Liver (tissue), 9 donors: Measurements from ENCODE around the gene SORBS2. TPM values are rescaled to one million over a fixed set of nuclear protein-coding genes. Genes with fewer than 3 reads are reported as not detected.

ENCODE experiments used
- DNase-seq: peaks from one replicate; pipeline ENCODE4 v3.0.0-alpha.2; 2017; ENCODE audit warnings: low spot score
- H3K27ac ChIP-seq, 2 donors: one replicate each; pipeline ENCODE4 v1.7.0; 2013; ENCODE audit warnings: inconsistent platforms in 2 of 2, low read length in 2 of 2, control low read depth in 1 of 2, low read depth in 1 of 2, mild to moderate bottlenecking in 1 of 2
- H3K27me3 ChIP-seq, 4 donors: one replicate each; pipeline versions ENCODE4 v1.6.1 to v1.7.0; 2013; ENCODE audit warnings: low read length in 3 of 4, inconsistent platforms in 1 of 4, mild to moderate bottlenecking in 1 of 4, moderate library complexity in 1 of 4; ENCODE audit not compliant: control insufficient read depth in 4 of 4, insufficient read depth in 4 of 4
- H3K36me3 ChIP-seq, 4 donors: one replicate each; pipeline versions ENCODE4 v1.6.1 to v1.7.0; 2013; ENCODE audit warnings: low read length in 3 of 4, mild to moderate bottlenecking in 3 of 4, low read depth in 1 of 4, moderate library complexity in 1 of 4; ENCODE audit not compliant: control insufficient read depth in 4 of 4, insufficient read depth in 3 of 4
- H3K4me1 ChIP-seq, 4 donors: one replicate each; pipeline versions ENCODE4 v1.6.1 to v1.7.0; 2013; ENCODE audit warnings: low read length in 3 of 4, mild to moderate bottlenecking in 3 of 4, moderate library complexity in 1 of 4; ENCODE audit not compliant: control insufficient read depth in 4 of 4, insufficient read depth in 4 of 4
- H3K4me3 ChIP-seq, 3 donors: one replicate each; pipeline versions ENCODE4 v1.6.1 to v1.7.0; 2013; ENCODE audit warnings: low read length in 3 of 3, control low read depth in 1 of 3, low read depth in 1 of 3, mild to moderate bottlenecking in 1 of 3
- H3K9ac ChIP-seq, 2 donors: one replicate each; pipeline ENCODE4 v1.7.0; 2013; ENCODE audit warnings: low read length in 2 of 2, mild to moderate bottlenecking in 2 of 2, moderate library complexity in 2 of 2, control low read depth in 1 of 2, low read depth in 1 of 2
- H3K9me3 ChIP-seq, 4 donors: one replicate each; pipeline versions ENCODE4 v1.6.1 to v1.7.0; 2013; ENCODE audit warnings: low read length in 3 of 4; ENCODE audit not compliant: control insufficient read depth in 4 of 4
- ATF3 ChIP-seq: IDR thresholded peaks from 2 replicates; pipeline ENCODE4 v1.6.1; 2016; ENCODE audit warnings: antibody characterized with exemption
- CTCF ChIP-seq: fragments of 150-350 bp; IDR thresholded peaks from 2 replicates; pipeline ENCODE4 v1.5.1; 2017; ENCODE audit warnings: improper control_type of control experiment, low read depth, low read length; ENCODE audit not compliant: missing input control
- EGR1 ChIP-seq, 2 donors: IDR thresholded peaks; 2 replicates each; pipeline ENCODE4 v1.6.1; 2016 to 2018; ENCODE audit warnings: antibody characterized with exemption in 2 of 2, low read depth in 2 of 2
- FOXA1 ChIP-seq: IDR thresholded peaks from 2 replicates; pipeline ENCODE4 v1.6.1; 2016; ENCODE audit warnings: antibody characterized with exemption
- GABPA ChIP-seq, 2 donors: IDR thresholded peaks in 1 of 2; conservative IDR thresholded peaks in 1 of 2; 2 replicates each; pipeline ENCODE4 v1.6.1; 2016; ENCODE audit warnings: antibody characterized with exemption in 2 of 2, mild to moderate bottlenecking in 1 of 2, moderate library complexity in 1 of 2
- HNF4A ChIP-seq, 2 donors: conservative IDR thresholded peaks; 2 replicates each; pipeline ENCODE4 v1.6.1; 2016; ENCODE audit warnings: antibody characterized with exemption in 2 of 2, mild to moderate bottlenecking in 2 of 2
- HNF4G ChIP-seq: IDR thresholded peaks from 2 replicates; pipeline ENCODE4 v1.6.1; 2016; ENCODE audit warnings: antibody characterized with exemption
- JUND ChIP-seq, 2 donors: IDR thresholded peaks; 2 replicates each; pipeline ENCODE4 v1.6.1; 2016; ENCODE audit warnings: antibody characterized with exemption in 2 of 2
- MAX ChIP-seq: IDR thresholded peaks from 2 replicates; pipeline ENCODE4 v1.6.1; 2016; ENCODE audit warnings: antibody characterized with exemption
- NR2F2 ChIP-seq: IDR thresholded peaks from 2 replicates; pipeline ENCODE4 v1.6.1; 2016; ENCODE audit warnings: antibody characterized with exemption
- RAD21 ChIP-seq, 2 donors: IDR thresholded peaks; 2 replicates each; pipeline ENCODE4 v1.6.1; 2016; ENCODE audit warnings: antibody characterized with exemption in 2 of 2, mild to moderate bottlenecking in 2 of 2
- REST ChIP-seq: IDR thresholded peaks from 2 replicates; pipeline ENCODE4 v1.6.1; 2016; ENCODE audit warnings: antibody characterized with exemption, mild to moderate bottlenecking
- RXRA ChIP-seq, 2 donors: IDR thresholded peaks; 2 replicates each; pipeline ENCODE4 v1.6.1; 2017 to 2018; ENCODE audit warnings: antibody characterized with exemption in 2 of 2, mild to moderate bottlenecking in 1 of 2
- SP1 ChIP-seq: IDR thresholded peaks from 2 replicates; pipeline ENCODE4 v1.6.1; 2018; ENCODE audit warnings: antibody characterized with exemption, mild to moderate bottlenecking
- YY1 ChIP-seq: IDR thresholded peaks from 2 replicates; pipeline ENCODE4 v1.6.1; 2016; ENCODE audit warnings: antibody characterized with exemption, mild to moderate bottlenecking
- ZBTB33 ChIP-seq: IDR thresholded peaks from 2 replicates; pipeline ENCODE4 v1.6.1; 2016; ENCODE audit warnings: antibody characterized with exemption
- WGBS: extraction: QIAGEN DNeasy Blood & Tissue Kit; methylation state at CpG from one replicate; pipeline ENCODE4 v1.1.7; 2013; 5-methylcytosine and 5-hydroxymethylcytosine counted together
- polyA plus RNA-seq, 2 donors: library from polyadenylated mRNA; stranded (reverse) in 1 of 2; unstranded in 1 of 2; fragments of 200-250 nt in 1 of 2; fragments of >200 nt in 1 of 2; fragmentation: Nextera tagmentation in 1 of 2; extraction: Ambion mirVana in 1 of 2; gene quantifications; one replicate each; pipeline versions ENCODE4 v1.2.1 to v1.2.3, GENCODE V29; 2013 to 2015
- total RNA-seq, 2 donors: library from RNA; depleted of rRNA; stranded (reverse); fragments of >200 nt; gene quantifications; one replicate each; pipeline ENCODE4 v1.2.3, GENCODE V29; 2014
- donor health status: healthy.
- donor health status: healthy.
- donor health status: healthy.
- donor health status: healthy.
- donor health status: healthy.

SORBS2 gene
- total and polyA plus RNA-seq, 4 donors: 23.3 to 136 (median 59.6) TPM

- H3K4me3 ChIP-seq: no peak overlapping the region
- H3K27ac ChIP-seq: peak overlapping the region in 1 of 2 donors; percentile 7
- TF ChIP-seq RXRA (IDR thresholded peaks at IDR 0.05) (no peak), RAD21 (IDR thresholded peaks at IDR 0.05) (peak in 1 of 2 donors; percentile 16)
- H3K27me3 ChIP-seq: no peaks in the 10 kb centered on the region
- peaks cover 0 to 8% (median 1%) of the 10 kb centered on the region in 4 donors for H3K36me3 ChIP-seq
- no peak overlapping the region for H3K9ac ChIP-seq
- H3K9me3 ChIP-seq: no peaks in the 10 kb centered on the region
- peaks cover 2 to 66% (median 35%) of the 10 kb centered on the region in 4 donors for H3K4me1 ChIP-seq
- no peak for DNase-seq
- WGBS: 87% methylated on average over 1 of the region's 1 CpG
Observed at GRCh38 chr4:185744488-185744862, 67.5 kb downstream of the SORBS2 start.

GRCh38 chr4:185743722-185744487 lies 68.1 kb downstream of the SORBS2 start:
- Histone ChIP-seq H3K27ac (peak overlapping the region; percentile 46 to 82), H3K4me3 (no peak overlapping the region), H3K4me1 (peaks cover 2 to 72% (median 40%) of the 10 kb centered on the region in 4 donors), H3K36me3 (peaks cover 0 to 8% (median 1%) of the 10 kb centered on the region in 4 donors), H3K9me3 (no peaks in the 10 kb centered on the region), H3K9ac (peak overlapping the region in 1 of 2 donors; percentile 12), H3K27me3 (no peaks in the 10 kb centered on the region)
- DNase-seq: no peak
- WGBS: 89% methylated on average over 2 of the region's 2 CpGs
- TF ChIP-seq GABPA (IDR thresholded peaks at IDR 0.05 in 1 of 2, conservative IDR thresholded peaks at IDR 0.05 in 1 of 2) (no peak), ATF3 (no peak), JUND (IDR thresholded peaks at IDR 0.05) (no peak), ZBTB33 (no peak), FOXA1 (no peak), SP1 (no peak), HNF4A (conservative IDR thresholded peaks at IDR 0.05) (no peak), NR2F2 (no peak), RAD21 (IDR thresholded peaks at IDR 0.05) (no peak), CTCF (no peak), MAX (no peak), RXRA (IDR thresholded peaks at IDR 0.05) (no peak), EGR1 (IDR thresholded peaks at IDR 0.05; ENCODE audit: low read depth in 2 of 2) (no peak), YY1 (no peak), HNF4G (no peak), REST (no peak)
